ENCODE results near the gene SLC29A1.

- TF ChIP-seq CTCF (IDR thresholded peaks at IDR 0.05) (no peak), EZH2 (IDR thresholded peaks at IDR 0.05; ENCODE audit: borderline replicate concordance, insufficient read depth, low read depth, low read length, poor library complexity, severe bottlenecking) (no peak)
Measured at GRCh38 chr6:44261581-44261980, 38.2 kb downstream of the SLC29A1 start.
